WTC11 (cell line): ENCODE measurements around the gene MRPL55. TPM values are rescaled to one million over a fixed set of nuclear protein-coding genes. Genes with fewer than 3 reads are reported as not detected.

Experiments
- ATAC-seq: fragments of 200-7000 bp; cut with Tn5 transposase; 2 replicates; pipeline ENCODE4 v1.10.0; 2021; ENCODE audit warnings: mild to moderate bottlenecking, moderate library complexity
- CTCF ChIA-PET: fragments of 300-600 bp; sonication (Branson Sonifier 250); formaldehyde crosslinking; loops from one replicate; lab custom pipeline; 2021; ENCODE audit warnings: antibody characterized with exemption; lab: Charles Lee
- POLR2A ChIA-PET: fragments of 350-600 bp; sonication (Branson Sonifier 250); formaldehyde crosslinking; loops from one replicate; lab custom pipeline; 2021; ENCODE audit warnings: antibody characterized with exemption; lab: Charles Lee
- DNase-seq: peaks from one replicate; pipeline ENCODE4 v3.0.0; 2021; ENCODE audit warnings: low spot score
- H3K27ac Mint-ChIP-seq: 2 replicates; pipeline ENCODE4 v1.8.0; 2021; ENCODE audit warnings: mixed read lengths
- H3K27me3 Mint-ChIP-seq: 2 replicates; pipeline ENCODE4 v1.8.0; 2021; ENCODE audit warnings: low read depth, mild to moderate bottlenecking, moderate library complexity, mixed read lengths
- H3K36me3 Mint-ChIP-seq: 2 replicates; pipeline ENCODE4 v1.8.0; 2021; ENCODE audit warnings: mixed read lengths
- H3K4me1 Mint-ChIP-seq: 2 replicates; pipeline ENCODE4 v1.8.0; 2022; ENCODE audit warnings: mixed read lengths
- H3K4me3 Mint-ChIP-seq: 2 replicates; pipeline ENCODE4 v1.8.0; 2021; ENCODE audit warnings: mild to moderate bottlenecking, moderate library complexity, mixed read lengths
- H3K9me3 Mint-ChIP-seq: 2 replicates; pipeline ENCODE4 v1.8.0; 2021; ENCODE audit warnings: mixed read lengths
- ARID4B ChIP-seq: sonication (generic); formaldehyde crosslinking; IDR thresholded peaks from 2 replicates; pipeline ENCODE4 v1.8.0; 2023; ENCODE audit warnings: missing genetic modification reagents, mild to moderate bottlenecking, borderline replicate concordance
- ATF6 ChIP-seq: sonication (generic); formaldehyde crosslinking; IDR thresholded peaks from 2 replicates; pipeline ENCODE4 v1.8.1; 2023; ENCODE audit warnings: mild to moderate bottlenecking, missing genetic modification reagents
- CTCF ChIP-seq: fragments of 200-600 bp; IDR thresholded peaks from 2 replicates; pipeline ENCODE4 v1.8.0; 2022; ENCODE audit warnings: antibody characterized with exemption
- E2F1 ChIP-seq: sonication (generic); formaldehyde crosslinking; IDR thresholded peaks from 2 replicates; pipeline ENCODE4 v1.8.0; 2022; ENCODE audit warnings: mild to moderate bottlenecking, missing genetic modification reagents
- E2F4 ChIP-seq: sonication (generic); formaldehyde crosslinking; IDR thresholded peaks from 2 replicates; pipeline ENCODE4 v1.8.1; 2022; ENCODE audit warnings: low read depth, mild to moderate bottlenecking, moderate library complexity, missing genetic modification reagents, borderline replicate concordance
- ERG ChIP-seq: fragments of 250-450 bp; sonication (Bioruptor Pico); IDR thresholded peaks from 2 replicates; pipeline ENCODE4 v1.8.0; 2021; ENCODE audit warnings: mild to moderate bottlenecking
- FOXJ3 ChIP-seq: sonication (generic); formaldehyde crosslinking; IDR thresholded peaks from 2 replicates; pipeline ENCODE4 v1.9.0; 2021; ENCODE audit warnings: missing genetic modification reagents, mild to moderate bottlenecking, borderline replicate concordance
- NFYB ChIP-seq: sonication (generic); formaldehyde crosslinking; conservative IDR thresholded peaks from 2 replicates; pipeline ENCODE4 v1.8.0; 2022; ENCODE audit warnings: low read depth, missing genetic modification reagents
- OVOL2 ChIP-seq: fragments of 250-450 bp; sonication (Bioruptor Pico); IDR thresholded peaks from 2 replicates; pipeline ENCODE4 v1.9.0; 2021; ENCODE audit warnings: mild to moderate bottlenecking, borderline replicate concordance
- PREB ChIP-seq: sonication (generic); formaldehyde crosslinking; IDR thresholded peaks from 2 replicates; pipeline ENCODE4 v1.8.1; 2022; ENCODE audit warnings: mild to moderate bottlenecking, missing genetic modification reagents, moderate library complexity, borderline replicate concordance
- RELA ChIP-seq: sonication (generic); formaldehyde crosslinking; IDR thresholded peaks from 2 replicates; pipeline ENCODE4 v1.8.1; 2022; ENCODE audit warnings: missing genetic modification reagents, mild to moderate bottlenecking, borderline replicate concordance
- SP1 ChIP-seq: sonication (generic); formaldehyde crosslinking; conservative IDR thresholded peaks from 2 replicates; pipeline ENCODE4 v1.8.1; 2022; ENCODE audit warnings: missing genetic modification reagents
- USF1 ChIP-seq: sonication (generic); formaldehyde crosslinking; IDR thresholded peaks from 2 replicates; pipeline ENCODE4 v1.8.0; 2022; ENCODE audit warnings: mild to moderate bottlenecking, missing genetic modification reagents
- ZNF317 ChIP-seq: sonication (generic); formaldehyde crosslinking; IDR thresholded peaks from 2 replicates; pipeline ENCODE4 v1.8.1; 2023; ENCODE audit warnings: low read depth, mild to moderate bottlenecking, moderate library complexity, missing genetic modification reagents, borderline replicate concordance
- total RNA-seq: library from RNA; stranded (reverse); gene quantifications from 3 replicates; pipeline ENCODE4 v1.2.3, GENCODE V29; 2021

The MRPL55 gene
- total RNA-seq, 1 experiment from 2014 or later = 66.9 TPM

- TF ChIP-seq FOXJ3 (CRISPR knock-in tag) = no peak
- no peak for TF ChIP-seq E2F4 (CRISPR knock-in tag)
- no peak for TF ChIP-seq NFYB
- no peak for TF ChIP-seq ATF6 (CRISPR knock-in tag)
- TF ChIP-seq ERG (CRISPR knock-in tag) = no peak
Measured at GRCh38 chr1:228079013-228079412, 30.1 kb downstream of the MRPL55 start (continued).

GRCh38 chr1:228077565-228078330 is 31.4 kb downstream of the MRPL55 start:
- Mint-ChIP-seq H3K36me3 (no peaks in the 10 kb centered on the region), H3K27ac (no peak overlapping the region)
- CTCF ChIA-PET = interaction anchor here (1.9 to 4.7 kb wide), 2 partner anchors 73 to 78 kb away, joined by 6 to 38 read pairs; no protein-coding TSS in a partner anchor
- ATAC-seq (no peak), DNase-seq (no peak)
- no peak for TF ChIP-seq PREB (CRISPR knock-in tag)
- TF ChIP-seq E2F1 (CRISPR knock-in tag) = no peak
- TF ChIP-seq ZNF317 (CRISPR knock-in tag) = no peak
- no peak for TF ChIP-seq ARID4B (CRISPR knock-in tag)
- no peak for TF ChIP-seq RELA (CRISPR knock-in tag)
- no peak for TF ChIP-seq CTCF
- TF ChIP-seq SP1 (CRISPR knock-in tag) = no peak
- TF ChIP-seq OVOL2 (CRISPR knock-in tag) = no peak
- no peak for TF ChIP-seq USF1 (CRISPR knock-in tag)
- TF ChIP-seq, all 79 proteins: peak for 0
- H3K9me3 Mint-ChIP-seq = no peaks in the 10 kb centered on the region
- H3K4me3 Mint-ChIP-seq = no peak overlapping the region
- H3K27me3 Mint-ChIP-seq = peaks cover 82% of the 10 kb centered on the region
- POLR2A ChIA-PET = no interaction called here
- peaks cover 12% of the 10 kb centered on the region for H3K4me1 Mint-ChIP-seq
